HG03103 (cell line): ENCODE data around the gene KRT86.
"Not testable (repeated sequence)": the region's sequence is repeated elsewhere in the genome, so short reads cannot be mapped to it uniquely, and the experiment has no call there.

ENCODE experiments used
- ATAC-seq: cut with Tn5 transposase; IDR thresholded peaks from one replicate; pipeline ENCODE4 v1.9.1; 2021; ENCODE audit warnings: low read depth; ENCODE audit not compliant: unreplicated experiment

The KRT86 gene

DNA sequence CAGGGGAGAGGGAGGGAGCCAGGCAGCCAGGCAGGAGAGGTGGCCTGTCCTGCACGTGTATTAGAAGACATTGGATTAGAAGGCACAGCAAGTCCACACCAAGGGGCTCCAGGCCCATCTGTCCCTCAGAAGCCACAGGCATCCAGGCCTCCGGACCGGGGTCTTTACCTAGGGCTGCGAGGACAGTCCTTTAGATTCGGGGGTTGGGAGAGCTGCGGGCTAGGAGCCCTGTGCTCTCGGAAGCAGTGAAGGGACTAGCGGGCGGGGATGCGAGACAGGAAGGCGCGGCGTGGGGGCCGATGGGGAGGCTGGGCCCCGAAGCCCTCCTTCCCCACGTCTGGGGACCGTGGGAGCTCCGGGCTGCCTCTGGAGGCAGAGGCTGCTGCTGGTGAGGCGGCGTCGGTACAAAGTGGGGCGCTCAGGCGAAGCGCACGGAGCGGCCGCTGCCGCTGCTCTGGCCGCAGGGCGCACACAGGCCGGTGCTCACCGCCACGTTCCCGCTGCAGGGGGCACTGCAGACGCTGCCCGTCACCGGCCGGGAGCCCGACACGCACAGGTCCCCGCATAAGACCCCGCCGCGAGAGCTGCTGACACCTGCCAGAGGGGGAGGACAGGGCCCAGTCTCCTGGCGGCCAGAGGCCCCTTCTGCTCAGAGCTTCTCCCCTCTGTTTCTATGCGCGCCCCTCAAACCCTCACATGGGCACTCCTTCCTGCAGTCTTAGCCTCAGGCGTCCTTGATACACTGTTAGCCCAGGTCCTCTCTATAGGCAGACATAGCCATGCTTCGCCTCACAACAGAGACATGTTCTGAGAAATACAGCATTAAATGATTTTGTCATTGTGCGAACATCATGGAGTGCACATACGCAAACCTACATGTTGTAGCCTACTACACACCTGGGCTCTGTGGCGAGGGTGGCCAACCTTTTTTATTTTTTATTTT, 24.1 kb upstream of the KRT86 start:
- no peak for ATAC-seq

DNA sequence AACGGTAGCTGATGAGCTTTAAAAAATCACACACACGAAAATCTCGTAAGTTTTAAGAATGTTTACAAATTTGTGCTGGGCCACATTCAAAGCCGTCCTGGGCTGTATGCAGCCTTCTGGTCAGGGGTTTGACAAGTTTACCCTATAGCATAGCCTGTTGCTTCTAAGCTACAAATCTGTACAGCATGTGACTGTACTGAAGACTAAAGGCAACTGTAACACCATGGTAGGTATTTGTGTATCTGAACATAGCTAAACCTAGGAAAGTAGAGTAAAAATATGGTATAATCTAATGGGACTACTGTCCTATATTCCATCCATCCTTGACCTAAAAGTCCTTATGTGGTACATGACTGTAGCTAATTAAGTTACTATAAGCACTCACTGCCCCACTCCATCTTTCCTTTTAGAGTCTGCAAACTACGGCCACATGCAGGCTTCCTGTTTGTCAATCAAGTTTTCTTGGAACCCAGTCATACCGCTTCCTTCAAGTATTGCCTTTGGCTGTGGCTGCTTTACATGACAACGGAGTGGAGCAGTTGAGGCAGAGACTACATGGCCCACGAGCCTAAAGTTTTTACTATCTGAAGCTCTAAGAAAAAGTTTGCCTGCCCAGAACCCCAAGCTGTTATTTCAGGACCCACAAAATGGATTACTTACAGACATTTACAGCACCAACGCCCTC, 22.9 kb upstream of the KRT86 start:
- ATAC-seq: no peak

DNA sequence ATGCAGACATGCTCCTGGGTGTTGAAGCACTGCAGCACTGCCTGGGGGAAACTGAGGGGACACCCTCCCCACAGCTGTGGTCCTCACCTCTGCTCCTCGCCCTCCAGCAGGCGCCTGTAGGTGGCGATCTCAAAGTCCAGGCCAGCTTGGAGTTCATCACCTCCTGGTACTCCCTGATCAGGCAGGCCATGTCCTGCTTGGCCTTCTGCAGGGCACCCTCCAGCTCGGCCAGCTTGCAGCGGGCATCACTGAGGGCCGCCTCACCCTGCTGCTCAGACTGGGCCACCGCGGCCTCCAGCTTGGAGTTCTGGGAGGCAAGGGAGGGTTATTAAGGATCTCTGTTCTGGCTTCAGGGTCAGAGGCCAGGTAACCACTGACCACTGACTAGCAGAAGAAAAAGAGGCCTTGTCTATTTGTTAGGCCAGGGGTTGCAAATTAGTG, 22.2 kb upstream of the KRT86 start:
- not testable (repeated sequence) for ATAC-seq

DNA sequence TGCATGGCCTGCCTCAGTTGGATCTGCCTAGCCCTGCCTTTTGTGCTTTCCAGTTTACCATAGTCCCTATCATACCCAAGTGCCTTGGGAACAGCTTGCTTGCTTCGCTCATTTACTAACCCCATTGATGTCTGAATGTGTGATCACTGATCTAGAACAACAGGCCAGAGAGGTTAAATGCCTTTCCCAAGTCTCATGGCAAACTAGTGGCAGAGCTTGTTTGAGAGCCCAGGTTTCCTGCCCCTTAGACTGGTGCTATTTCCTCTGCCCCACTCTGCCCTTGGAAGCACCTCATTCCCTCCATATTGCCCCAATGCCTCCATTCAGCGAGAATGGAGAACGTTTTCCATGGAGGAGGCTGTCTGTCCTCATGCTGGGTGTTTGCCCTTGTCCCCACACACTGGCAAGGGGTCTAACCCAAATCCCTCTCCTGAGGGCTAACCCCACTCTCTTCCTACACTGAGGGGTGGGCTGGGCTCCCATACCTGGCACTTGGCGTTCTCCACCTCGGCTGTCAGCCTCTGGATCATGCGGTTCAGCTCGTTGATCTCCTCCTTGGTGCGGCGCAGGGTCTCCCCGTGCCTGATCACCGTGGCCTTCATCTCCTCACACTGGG, 21.6 kb upstream of the KRT86 start:
- no peak for ATAC-seq

DNA sequence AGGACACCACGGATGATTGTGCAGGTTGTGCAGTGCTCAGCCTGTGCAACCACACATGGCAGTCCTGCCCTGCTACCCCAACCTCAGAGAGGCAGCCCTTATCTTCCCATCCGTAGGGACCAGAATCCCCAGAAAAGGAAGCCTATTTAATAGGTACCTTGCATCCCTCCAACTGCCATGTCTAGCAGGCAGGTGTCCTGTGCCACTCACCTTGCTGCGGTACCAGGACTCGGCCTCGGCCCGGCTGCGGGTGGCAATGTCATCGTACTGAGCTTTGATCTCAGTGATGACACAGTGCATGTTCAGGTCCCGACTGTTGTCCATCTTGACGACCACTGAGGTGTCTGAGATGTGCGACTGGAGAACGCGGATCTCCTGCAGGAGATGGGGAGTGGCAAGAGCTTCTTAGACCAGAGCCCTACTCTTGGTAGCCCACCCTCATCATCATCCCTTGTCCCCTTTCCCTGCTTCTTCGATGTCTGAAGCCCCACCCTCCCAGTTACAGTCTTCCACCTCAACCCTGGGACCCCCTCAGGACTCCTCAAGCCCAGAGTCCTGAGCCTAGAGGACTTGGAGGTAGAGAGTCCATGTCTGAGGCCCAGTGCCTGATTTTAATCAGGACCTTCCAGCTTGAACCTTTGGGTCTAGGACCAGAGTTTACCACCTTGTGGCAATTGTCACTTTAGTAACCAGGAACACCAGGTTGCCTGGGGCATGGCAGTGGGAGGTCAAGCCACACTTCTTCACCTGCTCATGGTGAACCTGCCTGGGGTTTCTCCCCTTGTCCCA, 20.9 kb upstream of the KRT86 start:
- ATAC-seq: no peak

DNA sequence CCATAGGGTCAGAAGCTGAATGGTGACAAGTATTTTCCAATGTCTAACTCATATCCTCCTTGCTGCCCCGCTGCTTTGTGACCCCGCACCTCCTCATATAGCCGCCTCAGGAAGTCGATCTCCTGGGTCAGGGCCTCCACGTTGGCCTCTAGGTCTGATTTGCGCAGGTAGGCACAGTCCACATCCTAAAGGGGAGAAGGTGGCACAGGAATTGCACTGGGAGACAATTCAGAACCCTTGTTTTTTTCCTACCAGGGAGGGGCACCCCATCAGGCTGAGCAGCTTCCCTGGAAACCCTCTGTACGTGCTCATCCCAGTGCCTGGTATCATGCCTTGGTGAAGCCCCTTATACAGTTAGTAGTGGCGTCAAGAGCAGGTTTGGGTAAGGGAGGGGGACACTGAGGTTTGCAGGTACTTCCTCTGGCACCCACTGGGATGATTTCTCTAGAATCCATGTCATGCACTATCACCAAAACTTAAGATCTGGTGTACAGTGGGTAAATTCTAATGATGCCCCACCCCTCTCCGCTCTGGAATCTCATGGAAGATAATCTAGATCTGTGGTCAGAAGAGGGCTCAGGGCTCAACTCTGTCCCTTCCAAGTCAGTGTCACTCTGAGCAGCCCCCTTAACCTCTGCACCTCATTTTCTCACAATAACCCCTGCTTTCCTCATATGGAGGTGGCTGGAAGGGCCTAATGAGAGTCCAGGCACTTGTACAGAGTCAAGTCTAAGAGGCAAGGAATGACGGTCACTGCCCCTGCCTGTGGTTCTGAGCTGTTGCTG, 20.1 kb upstream of the KRT86 start:
- ATAC-seq: no peak

DNA sequence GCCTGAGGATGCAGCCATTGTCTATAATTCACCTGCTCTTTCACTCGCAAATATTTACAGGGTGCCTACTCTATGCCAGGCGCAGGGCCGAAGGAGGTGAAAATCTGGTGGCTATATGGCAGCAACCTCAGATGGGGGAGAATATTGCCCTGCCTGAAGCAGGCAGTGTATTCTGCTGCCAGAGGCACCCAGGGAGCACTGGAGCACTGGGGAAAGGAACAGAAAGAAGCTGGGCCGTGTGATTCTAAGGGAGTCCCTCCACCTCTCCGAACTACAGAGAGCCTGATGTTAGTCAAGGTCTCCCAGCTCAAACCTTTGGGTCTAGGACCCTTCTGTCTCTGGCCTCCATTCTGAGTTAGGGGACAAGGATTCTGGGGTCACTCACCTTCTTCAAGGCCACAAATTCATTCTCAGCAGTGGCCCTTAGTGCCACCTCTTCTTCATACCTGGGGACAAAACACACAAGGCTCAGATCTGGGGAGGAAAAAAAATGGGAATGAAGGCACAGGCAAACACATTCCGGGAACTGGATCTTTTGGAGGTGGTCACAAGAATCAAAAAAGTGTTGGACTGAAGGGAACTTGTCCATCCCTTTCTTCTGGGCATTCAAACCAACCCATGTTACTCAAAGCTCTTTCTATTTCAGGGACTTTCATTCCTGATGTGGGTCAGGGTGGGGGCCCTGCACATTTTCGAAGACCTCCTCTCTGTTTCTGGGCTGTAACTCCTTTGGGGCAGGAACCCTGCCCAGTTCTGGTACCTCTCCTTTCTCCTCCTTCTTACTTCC, 19.3 kb upstream of the KRT86 start:
- ATAC-seq: no peak

DNA sequence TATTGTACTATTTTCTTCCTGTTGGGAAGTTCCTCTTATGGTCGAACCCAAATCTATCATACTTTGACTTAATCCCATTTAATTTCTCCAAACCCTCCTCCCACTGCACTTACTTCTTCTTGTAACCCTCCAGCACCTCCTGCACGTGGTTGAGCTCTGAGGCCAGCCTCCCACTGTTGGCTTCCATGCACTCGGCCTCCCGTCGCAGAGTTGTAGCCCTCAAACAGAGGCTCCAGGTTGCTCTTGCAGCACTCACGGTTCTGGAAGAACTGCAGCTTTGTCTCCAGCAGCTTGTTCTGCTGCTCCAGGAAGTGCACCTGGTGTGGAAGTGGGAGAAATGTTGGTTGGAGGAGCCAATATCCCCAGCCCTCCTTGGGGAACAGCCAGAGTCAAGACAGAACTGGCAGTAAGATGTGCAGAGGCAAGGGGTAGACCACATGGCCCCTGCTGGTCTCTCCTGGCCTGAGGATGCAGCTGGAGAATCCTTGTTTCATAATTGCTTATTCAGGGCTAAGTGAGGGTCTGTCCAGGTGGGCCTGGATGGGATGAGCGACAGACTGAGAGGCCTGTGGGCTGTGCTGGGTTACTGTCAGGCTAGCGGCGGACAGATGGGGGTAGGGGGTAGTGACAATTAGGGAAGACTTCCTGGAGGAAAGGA, 18.4 kb upstream of the KRT86 start:
- no peak for ATAC-seq

DNA sequence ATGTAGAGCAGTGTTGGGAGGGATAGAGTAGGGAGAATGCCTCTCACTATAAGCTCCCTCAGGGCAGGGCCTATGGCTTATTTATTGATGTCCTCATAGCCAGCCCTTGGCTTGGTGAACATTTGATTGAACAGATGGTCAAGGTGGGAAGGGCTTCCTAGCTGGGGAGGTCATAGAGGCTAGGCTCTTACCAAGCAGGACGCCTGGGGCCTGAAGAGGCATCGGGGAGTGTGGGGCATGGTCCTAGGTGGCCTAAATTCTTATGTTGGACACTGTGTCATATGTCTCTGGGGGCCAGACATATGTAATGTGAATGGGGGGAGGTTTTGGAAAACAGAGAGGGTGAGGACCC, 17.9 kb upstream of the KRT86 start:
- no peak for ATAC-seq

DNA sequence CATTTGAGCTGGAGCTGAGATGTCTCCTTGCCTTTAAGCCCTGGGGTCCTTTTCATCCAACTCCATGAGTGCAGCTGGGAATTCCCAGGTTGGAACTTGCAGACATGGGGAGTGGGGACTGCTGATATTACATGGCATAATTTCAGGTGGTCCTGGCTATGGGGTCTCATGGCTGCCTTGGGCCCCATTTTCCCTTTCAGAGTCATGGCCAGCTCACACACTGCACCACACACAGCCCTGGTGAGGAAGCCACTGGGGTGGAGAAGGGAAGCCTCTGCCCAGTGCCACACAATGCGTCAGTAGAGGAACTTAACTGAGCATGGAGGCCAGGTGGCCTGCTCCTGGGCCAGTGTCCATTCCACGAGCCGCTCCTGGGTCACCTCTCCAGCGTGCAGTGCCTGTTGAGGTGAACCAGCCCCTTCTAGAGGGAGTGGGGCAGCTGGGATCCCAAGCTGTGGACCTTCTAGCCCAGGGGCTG, 17.3 kb upstream of the KRT86 start:
- ATAC-seq: no peak

DNA sequence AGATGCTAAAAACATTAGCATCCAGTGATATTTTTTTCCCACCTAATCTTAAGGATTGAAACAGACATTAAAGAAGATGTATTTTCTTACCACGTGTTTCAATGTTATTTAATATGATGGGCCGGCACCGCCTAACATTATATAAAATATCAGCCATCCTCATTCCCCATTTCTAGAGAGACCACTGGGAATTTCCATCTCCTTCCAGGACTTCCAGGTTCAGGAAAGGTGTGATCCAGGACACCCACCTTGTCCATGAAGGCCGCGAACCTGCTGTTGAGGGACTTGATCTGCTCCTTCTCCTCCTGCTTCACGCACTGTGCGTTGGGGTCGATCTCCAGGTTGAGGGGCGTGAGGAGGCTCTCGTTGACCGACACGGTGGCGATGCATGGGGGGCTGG, 16.5 kb upstream of the KRT86 start:
- ATAC-seq: not testable (repeated sequence)

DNA sequence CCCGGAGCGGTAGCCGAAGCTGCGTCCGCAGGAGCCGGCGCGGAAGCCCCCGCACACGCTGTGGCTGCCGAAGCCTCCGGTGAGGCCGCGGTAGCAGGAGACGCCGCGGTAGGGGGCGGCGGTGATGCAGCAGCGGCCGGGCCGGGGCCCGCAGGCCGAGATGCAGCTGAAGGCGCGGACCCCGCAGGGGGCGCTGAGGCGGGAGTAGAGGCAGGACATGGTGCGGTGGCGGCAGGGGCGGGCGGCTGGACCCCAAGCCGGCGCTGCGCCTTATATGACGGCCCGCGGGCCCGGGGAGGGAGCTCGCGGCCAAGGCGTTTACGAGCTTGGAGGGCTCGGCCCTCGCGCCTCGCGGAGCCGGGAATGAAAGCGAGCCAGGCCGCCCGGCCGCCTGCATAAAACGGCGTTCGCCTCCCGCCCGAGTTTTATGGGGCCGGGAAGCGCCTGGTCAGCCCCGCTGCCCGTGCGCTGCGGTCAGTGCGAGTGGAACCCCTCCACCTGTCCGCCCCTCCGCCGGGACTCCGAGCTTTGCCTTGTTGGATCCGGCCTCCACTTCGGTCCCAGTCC, 16.0 kb upstream of the KRT86 start:
- ATAC-seq: no peak

DNA sequence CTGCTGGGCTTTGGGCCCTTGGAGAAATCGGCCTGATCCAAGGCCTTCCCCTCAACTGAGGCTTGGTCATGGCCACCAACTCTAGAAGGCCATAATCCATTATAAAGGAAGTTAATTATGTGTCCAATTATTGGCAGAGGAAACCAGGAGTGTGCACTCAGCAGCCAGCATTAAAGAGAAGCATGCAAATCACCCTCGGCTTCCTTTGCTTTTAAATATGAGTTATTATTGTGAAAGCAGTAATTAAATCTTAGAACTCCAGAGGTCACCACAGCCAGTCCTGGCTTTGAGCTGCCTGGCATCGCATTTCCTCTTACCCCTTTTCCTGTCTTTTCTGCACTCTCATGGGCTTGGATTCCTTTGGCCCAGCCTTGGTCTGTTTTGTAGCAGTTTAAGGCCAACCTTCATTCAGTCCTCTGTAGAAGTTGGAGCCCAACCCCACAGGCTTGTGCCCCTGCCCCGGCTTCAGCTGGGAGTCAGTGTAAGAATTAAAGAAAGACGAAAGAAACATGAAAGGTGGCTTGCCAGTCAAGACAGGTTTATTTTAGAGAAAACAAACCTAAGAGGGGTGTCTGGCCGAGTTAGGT, 14.7 kb upstream of the KRT86 start:
- ATAC-seq: no peak

DNA sequence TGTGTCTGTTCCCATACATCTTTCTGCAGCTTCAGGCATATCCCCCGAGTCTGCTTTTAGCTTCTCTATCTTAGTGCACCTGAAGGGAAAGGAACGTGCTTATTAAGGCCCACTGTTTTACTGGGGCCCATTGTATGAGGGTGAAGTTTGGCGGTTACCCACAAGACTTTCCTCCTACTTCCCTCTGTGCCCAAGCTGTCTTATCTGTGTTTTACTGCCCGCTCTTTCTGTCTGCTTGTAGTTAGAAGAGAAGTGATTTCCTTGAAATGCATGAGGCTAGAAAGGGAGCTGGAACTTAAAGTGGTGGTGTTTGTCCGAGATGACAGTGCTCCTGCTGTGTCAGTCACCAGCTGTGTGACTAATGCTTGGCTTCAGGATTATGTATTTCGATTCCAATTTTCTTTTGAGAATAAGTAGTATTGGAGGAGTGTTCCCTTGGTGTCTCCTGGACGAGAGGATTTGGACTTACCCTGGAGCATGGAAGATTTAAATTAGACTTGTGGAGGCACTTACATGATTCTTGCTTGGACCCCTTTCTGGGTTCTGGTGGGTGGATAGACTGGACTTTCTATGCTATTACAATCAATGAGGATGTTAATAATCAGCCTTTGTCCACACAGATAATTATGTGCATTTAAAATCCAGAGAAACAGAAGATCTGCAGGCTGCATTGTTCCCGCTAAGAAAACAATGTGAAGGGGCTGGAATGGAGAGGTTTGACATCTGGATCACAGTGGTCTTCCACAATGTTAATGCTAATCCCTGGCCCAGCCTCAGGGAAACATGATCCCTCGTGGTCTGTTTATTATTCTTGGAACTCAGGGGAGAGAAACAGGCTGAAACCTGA, 13.9 kb upstream of the KRT86 start:
- no peak for ATAC-seq

DNA sequence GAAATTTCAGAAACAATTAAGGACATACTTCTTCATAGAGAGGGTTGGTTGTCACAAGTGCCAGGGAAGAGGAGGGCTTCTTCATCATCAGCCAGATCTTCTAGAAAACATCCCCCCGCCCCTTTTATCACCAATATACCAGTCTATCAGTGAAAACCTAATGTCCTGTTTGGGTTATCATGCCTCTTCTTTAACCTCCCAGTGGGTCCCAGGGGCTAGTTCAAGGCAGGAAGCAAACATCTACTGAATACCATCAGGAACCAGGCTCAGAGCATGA, 13.3 kb upstream of the KRT86 start:
- no peak for ATAC-seq

DNA sequence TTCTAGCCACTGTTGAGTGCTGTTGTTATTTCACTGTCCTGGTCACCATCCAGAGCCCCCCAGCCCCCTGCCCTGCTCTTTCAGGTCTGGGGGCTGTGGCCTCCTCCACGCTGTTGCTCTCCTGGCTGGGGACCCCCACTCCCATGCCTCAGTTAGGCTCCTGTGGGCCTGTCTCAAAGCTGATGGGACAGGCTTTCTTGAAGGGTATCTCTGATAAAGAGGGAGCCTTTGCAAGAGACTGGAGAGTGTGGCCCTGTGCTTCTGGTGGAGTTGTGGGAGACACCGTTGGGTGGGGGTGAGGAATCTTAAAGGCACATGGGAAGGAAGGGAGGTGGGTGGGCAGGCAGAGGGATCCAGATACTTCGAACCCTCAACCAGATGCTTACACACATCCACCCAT, 12.2 kb upstream of the KRT86 start:
- ATAC-seq: no peak

DNA sequence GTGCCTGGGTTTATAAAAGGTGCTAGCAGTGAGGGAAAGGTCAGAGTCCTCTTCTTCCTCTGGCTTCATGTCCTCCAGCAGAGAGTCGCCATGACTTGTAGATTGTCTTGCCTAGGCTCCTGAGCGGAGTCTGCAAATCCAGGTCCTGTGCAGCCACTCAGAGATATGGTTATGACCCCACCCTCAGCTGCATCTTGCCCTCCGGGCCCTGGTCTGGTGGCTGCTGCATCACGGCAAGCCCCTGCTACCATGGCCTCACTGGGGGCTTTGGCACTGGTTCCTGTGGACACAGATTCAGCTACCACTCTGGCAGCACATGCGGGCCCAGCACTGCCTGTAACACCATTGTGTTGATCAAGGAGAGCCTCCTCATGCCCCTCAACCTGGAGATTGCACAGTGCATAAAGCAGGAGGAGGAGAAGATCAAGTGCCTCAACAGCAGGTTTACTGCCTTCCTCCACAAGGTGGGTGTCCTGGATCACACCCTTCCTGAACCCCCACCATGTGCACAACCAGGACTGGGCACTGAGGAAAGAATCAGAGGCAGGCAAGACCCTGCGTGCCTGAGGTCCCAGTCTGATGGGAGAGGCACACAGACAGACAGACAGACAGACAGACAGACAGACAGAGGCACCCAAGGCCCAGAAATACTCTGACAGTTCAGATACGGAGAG, 10.5 kb upstream of the KRT86 start:
- ATAC-seq: no peak
